HG03064 (cell line): ENCODE results near the gene BCCIP.
A peak's percentile ranks its signal among the peaks of the same experiment; 100 is the strongest.

Experiments
- ATAC-seq: cut with Tn5 transposase; IDR thresholded peaks from one replicate; pipeline ENCODE4 v1.9.1; 2021; ENCODE audit warnings: low read depth; ENCODE audit not compliant: unreplicated experiment

The BCCIP gene

GRCh38 chr10:125822878-125823662 lies at the start of gene BCCIP, which contains the start of gene UROS:
BCCIP (plus strand) TSS chr10:125823546; CDS start chr10:125823558, 12 bp downstream.
UROS (minus strand) TSS chr10:125823258; CDS start chr10:125816499, 6,759 bp downstream.
- peak; percentile 73 for ATAC-seq

- ATAC-seq: no peak
These were observed 49.4 kb upstream of the BCCIP start for GRCh38 chr10:125773687-125774543.

GRCh38 chr10:125774581-125775191 lies 48.7 kb upstream of the BCCIP start:
- ATAC-seq: no peak

GRCh38 chr10:125775491-125776106 lies 47.7 kb upstream of the BCCIP start, which contains the start of gene MMP21:
MMP21 (minus strand) TSS chr10:125775821; CDS start chr10:125775821, 0 bp downstream.
- ATAC-seq: no peak

GRCh38 chr10:125777806-125778205 lies 45.5 kb upstream of the BCCIP start:
- ATAC-seq: no peak

- ATAC-seq: no peak
These were observed 44.8 kb upstream of the BCCIP start for GRCh38 chr10:125778556-125778955.

GRCh38 chr10:125779403-125780327 lies 43.7 kb upstream of the BCCIP start:
- ATAC-seq: no peak

GRCh38 chr10:125781374-125781773 lies 42.0 kb upstream of the BCCIP start:
- no peak for ATAC-seq

GRCh38 chr10:125782054-125782453 lies 41.3 kb upstream of the BCCIP start:
- ATAC-seq: no peak

- no peak for ATAC-seq
These were observed 40.7 kb upstream of the BCCIP start for GRCh38 chr10:125782616-125783015.

GRCh38 chr10:125783408-125783807 lies 39.9 kb upstream of the BCCIP start:
- no peak for ATAC-seq

GRCh38 chr10:125783957-125784356 lies 39.4 kb upstream of the BCCIP start:
- ATAC-seq: peak; percentile 83

GRCh38 chr10:125785791-125786190 lies 37.6 kb upstream of the BCCIP start:
- ATAC-seq: no peak

GRCh38 chr10:125788156-125789034 lies 35.0 kb upstream of the BCCIP start:
- ATAC-seq: no peak

GRCh38 chr10:125792342-125793300 lies 30.7 kb upstream of the BCCIP start:
- ATAC-seq: no peak

- no peak for ATAC-seq
These were observed 28.2 kb upstream of the BCCIP start for GRCh38 chr10:125795128-125795527.

GRCh38 chr10:125795637-125796190 lies 27.6 kb upstream of the BCCIP start:
- ATAC-seq: no peak
